GM18951 (cell line): ENCODE results near the gene ACTG1.

Experiments used
- POLR2A ChIP-seq: IDR thresholded peaks from 4 replicates; pipeline ENCODE4 v1.6.1; 2011; ENCODE audit warnings: mild to moderate bottlenecking; ENCODE audit not compliant: insufficient read length, insufficient read depth; ENCODE audit errors: extremely low read depth
- in situ Hi-C: fragments of 300-500 bp; cut with MboI; formaldehyde crosslinking; loops from one replicate; pipeline ENCODE4 v1.12.0; 2022; ENCODE audit warnings: low sequenced_read_pairs, mixed read lengths, inconsistent platforms; ENCODE audit not compliant: unreplicated experiment

The ACTG1 gene

DNA sequence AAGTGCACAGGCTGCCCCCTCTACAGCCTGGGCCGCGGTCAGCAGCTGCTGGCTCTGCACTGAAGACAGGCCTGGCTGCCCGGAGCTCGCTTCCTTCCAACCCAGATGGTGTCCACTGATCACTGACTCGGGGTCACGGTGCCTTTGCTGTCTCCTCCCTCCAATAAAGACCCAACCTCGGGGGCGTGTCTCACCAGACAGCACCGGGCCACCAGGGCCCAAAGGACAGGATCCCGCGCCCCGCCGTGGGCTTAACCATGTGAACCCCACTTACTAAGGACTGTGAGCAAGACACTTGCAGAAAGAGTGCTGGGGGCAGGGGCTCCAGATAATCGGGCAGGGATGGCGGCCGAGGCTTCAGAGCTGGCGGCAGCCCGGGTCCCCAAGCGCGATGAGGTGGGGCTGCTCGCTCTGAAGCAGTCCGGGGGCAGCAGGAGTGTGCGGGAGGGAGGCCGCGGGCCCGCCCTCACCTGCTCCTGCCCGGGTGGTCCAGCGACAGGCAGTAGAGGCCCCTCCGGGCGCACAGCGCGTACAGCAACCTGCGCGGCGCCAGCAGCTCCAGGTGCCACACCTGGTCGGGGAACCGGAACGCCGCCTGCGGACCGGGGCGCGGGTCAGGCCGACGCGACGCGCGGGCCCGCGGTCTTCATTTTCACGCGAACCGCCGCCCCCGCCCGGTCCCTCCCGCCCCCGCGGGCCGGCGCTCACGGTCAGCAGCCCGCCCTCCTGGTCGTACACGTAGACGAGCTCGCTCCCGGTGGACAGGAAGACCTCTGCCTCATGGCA, 39.1 kb upstream of the ACTG1 start:
- in situ Hi-C loops, result no loop called here

GRCh38 chr17:81550830-81551457, 38.3 kb upstream of the ACTG1 start:
- no peak for TF ChIP-seq POLR2A
- in situ Hi-C loops, result no loop called here

More for the DNA sequence above, 39.1 kb upstream of the ACTG1 start:
- no peak for TF ChIP-seq POLR2A

- no peak for TF ChIP-seq POLR2A
- in situ Hi-C loops, result no loop called here
Observed at GRCh38 chr17:81550285-81550684, 37.7 kb upstream of the ACTG1 start.

DNA sequence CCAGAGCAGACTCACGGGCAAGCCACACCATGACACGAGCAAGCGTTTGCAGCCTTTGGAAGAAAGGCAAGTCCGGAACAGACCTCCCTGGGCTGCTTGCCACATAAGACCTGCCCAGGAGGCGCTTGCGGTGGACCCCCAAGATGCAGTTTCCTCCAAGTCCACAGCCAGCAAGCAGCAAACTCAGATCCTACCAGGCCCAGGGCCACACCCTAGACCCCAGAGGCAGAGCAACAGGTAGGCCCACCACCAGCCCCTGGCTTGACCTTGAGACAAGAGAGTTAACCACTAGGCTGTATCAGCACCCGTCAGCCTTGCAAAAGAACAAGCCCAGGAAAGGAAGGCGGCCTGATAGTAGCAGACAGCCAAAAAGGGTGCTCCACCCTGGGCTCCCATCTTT, 37.2 kb upstream of the ACTG1 start:
- no peak for TF ChIP-seq POLR2A
- in situ Hi-C loops, result no loop called here

DNA sequence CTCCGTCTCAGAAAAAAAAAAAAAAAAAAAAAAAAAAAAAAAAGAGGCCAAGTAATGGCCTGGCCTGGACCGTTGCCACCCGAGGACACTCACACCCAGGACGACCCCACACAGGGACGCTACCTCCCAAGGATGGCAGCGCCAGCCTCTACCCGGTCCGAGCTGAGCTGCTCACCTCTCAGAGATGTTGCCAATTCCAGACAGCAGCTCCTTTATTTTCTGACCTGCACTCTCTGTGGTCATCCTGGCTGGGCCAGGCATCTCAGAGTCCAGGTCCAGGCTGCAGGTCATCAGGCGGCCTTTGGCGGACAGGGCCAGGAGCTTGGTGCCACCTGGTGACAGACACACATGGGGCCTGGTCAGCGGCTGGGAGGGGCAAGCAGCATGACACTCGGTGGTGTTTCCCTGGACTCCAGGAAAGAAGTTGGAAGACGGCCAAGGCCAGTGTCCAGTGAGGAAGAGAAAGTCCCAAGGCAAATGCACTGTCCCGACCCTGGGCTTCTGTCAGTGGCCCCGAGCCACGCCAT, 36.5 kb upstream of the ACTG1 start:
- TF ChIP-seq POLR2A, result no peak
- in situ Hi-C loops, result no loop called here

DNA sequence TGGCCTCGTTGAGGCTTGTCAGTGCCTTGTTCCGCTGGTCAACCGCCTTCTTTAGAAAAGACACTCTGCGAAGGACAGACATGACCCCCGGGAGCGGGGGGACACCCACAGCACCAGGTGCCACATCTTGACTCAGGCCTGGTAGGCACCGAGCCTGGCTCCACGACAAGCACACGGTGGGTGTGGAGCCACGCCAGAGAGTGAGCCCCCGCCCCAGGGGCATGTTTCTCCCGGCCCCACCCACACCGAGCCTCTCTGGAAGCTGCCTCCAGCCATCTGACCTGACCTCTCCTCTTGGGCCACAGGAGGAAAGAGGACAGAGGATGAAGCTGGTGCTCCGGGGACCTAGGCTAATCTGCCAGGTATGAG, 35.0 kb upstream of the ACTG1 start:
- TF ChIP-seq POLR2A, result no peak
- in situ Hi-C loops, result no loop called here

DNA sequence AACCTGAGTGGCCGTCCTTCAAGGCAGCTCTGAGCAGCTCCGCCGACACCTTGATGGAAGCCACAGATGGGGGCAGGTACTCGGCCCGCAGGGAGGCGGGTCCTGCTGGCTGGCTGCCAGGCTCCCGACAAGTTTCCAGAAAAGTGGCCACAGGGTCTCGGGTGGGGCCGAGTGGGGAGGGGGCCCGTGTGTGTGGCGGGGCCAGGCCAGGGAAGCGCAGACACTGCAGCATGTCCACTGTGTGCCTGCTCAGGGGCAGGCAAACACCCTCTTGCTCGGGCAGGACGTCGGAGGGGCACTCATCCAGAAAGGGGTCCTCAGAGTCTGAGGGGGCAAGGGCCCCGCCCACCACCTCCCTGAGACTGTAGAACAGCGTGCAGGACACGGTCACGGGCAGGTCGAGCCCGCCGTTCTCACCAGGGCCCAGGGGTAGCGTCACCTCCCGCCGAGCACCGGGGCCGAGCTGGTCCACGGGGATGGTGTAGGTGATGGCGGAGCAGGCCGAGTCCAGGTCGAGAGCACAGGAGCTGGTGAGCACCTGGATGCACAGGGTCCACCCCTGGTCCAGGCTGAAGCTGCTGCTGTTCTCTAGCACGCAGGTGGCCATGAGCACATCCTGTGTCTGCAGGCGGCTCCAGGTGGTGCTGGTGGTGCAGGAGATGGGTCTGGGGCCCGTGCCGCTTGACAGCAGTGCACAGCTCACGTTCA, 34.5 kb upstream of the ACTG1 start:
- in situ Hi-C loops, result no loop called here
- no peak for TF ChIP-seq POLR2A

DNA sequence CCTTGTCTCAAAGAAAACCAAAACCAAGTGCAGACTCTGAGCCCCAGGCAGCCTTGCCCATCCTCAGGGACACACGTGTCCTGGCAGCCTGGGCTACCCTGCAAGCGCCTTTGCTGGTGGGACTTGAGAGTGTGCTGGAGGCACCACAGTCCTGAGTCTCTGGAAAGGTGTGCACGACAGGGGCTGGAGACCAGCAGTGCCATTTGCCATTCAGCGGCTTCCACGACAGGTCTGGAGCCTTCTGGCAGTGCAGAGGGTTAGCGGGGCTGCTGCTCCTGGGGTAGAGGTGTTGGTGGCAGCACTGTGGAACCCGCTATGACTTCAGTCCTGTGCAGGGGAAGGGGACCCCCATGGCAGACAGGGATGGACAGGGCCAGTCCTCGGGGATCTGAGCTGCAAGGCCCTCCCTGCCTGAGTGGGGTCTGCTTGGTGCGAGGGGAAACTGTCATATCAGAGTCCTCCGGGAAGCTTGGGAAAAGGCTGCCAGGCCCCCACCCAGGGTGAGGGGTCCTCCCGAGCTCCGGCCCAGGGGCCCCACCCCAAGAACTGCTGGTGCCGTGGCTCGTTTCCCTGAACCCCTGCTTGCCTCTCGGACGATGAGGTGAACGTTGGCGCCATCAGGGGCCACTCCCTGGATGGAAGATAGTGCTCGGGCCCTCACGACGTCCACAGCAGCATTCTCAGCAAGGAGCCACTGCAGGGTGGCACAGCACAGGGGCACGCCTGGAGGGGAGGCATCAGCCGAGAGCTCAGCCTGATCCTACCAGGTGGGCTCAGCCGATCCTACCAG, 32.8 kb upstream of the ACTG1 start:
- TF ChIP-seq POLR2A, result no peak
- in situ Hi-C loops, result no loop called here

DNA sequence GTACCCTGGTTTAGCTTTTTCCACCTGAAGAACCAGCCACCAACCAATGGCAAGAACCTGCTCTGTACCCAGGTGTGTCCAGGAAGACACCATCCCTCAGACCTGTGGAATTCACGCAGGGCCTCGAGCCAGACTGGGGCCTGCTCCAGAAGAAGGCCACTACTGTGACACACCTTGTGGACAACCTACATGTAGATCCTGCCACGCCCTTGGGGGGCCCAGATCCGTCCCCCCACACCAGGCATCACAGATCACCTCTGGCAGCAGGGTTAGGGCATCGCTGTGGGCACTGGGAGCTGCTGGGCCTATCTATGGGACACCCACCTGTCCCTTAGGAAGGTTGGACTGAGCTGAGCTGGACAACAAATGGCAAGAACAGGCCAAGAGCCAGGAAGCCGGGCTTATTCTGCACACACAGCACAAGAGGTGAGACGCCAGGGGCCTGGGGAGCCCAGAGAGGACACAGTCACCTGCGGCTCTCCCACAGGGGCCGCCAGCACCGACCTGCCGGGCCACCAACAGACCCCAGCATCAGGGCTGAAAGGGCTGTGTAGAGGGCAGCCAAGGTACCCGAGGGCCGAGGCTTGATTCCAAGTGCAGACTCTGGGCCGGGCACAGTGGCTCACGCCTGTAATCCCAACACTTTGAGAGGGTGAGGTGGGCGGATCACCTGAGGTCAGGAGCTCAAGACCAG, 31.8 kb upstream of the ACTG1 start:
- no peak for TF ChIP-seq POLR2A
- in situ Hi-C loops, result no loop called here

DNA sequence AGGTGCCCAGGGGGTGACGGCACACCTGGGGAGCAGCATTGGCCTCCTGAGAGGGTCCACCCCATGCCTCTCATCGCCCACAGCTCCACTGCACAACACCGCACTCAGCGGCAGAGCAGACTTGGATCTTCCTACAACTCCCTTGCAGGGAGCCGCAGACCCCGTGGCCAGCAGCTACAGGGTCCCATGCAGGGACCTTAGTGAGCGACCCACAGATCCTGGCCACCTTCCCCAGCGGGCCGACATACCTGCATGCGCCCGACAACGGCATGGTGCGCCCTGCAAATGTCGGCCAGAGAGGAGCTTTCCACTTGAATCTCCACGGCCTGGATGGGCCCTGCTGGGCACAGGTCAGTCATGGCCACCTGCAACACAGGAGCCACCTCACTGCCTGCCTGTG, 31.2 kb upstream of the ACTG1 start:
- in situ Hi-C loops, result no loop called here

DNA sequence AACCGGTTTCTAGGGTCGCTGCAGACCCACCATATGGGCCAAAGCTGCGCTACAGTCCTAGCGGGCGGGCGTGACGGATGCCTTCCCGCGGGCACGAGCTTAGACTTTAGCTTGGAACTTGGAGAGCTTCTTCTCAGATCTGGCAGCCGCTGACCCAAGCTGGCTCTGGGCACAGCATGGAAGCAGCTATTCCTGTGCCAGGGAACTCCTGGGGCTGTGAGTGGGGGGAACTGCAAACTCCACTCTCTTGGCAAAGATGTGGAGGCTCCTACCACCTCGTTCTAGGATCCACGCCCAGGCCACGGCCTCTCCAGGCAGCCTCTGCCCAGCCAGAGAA, 30.7 kb upstream of the ACTG1 start:
- in situ Hi-C loops, result no loop called here
- no peak for TF ChIP-seq POLR2A

More for the DNA sequence above, 31.2 kb upstream of the ACTG1 start:
- no peak for TF ChIP-seq POLR2A
